ENCODE results near the gene INSRR.

GRCh38 chr1:156881663-156882062 lies 22.7 kb upstream of the INSRR start:
- TF ChIP-seq CTCF (IDR thresholded peaks at IDR 0.05) (no peak), POLR2A (IDR thresholded peaks at IDR 0.05) (no peak)
